HepG2 (cell line): ENCODE measurements around the gene SYNJ2. TPM values are rescaled to one million over a fixed set of nuclear protein-coding genes. Genes with fewer than 3 reads are reported as not detected.

ENCODE experiments used
- ARID3A ChIP-seq: IDR thresholded peaks from 2 replicates; pipeline ENCODE4 v1.6.1; 2012; ENCODE audit warnings: low read depth, low read length, improper control_type of control experiment
- BRD4 ChIP-seq: sonication (generic); formaldehyde crosslinking; IDR thresholded peaks from 2 replicates; pipeline ENCODE4 v1.4.0; 2020; ENCODE audit warnings: missing genetic modification reagents
- CAMTA2 ChIP-seq: sonication (generic); formaldehyde crosslinking; IDR thresholded peaks from 2 replicates; pipeline ENCODE4 v1.4.0; 2020; ENCODE audit warnings: mild to moderate bottlenecking, missing genetic modification reagents, borderline replicate concordance
- DR1 ChIP-seq: sonication (generic); formaldehyde crosslinking; IDR thresholded peaks from 2 replicates; pipeline ENCODE4 v1.8.0; 2021; ENCODE audit warnings: mild to moderate bottlenecking, missing genetic modification reagents, inconsistent platforms
- ETV5 ChIP-seq: IDR thresholded peaks from 2 replicates; pipeline ENCODE4 v1.6.1; 2018; ENCODE audit warnings: missing biosample characterization, missing genetic modification reagents, inconsistent platforms, borderline replicate concordance
- FOSL2 ChIP-seq: sonication (generic); formaldehyde crosslinking; IDR thresholded peaks from 2 replicates; pipeline ENCODE4 v1.4.0; 2020; ENCODE audit warnings: missing genetic modification reagents
- ISL2 ChIP-seq: sonication (generic); formaldehyde crosslinking; IDR thresholded peaks from 2 replicates; pipeline ENCODE4 v1.5.0; 2020; ENCODE audit warnings: missing genetic modification reagents
- MXD4 ChIP-seq: IDR thresholded peaks from 2 replicates; pipeline ENCODE4 v1.6.1; 2016; ENCODE audit warnings: mild to moderate bottlenecking, missing biosample characterization, missing genetic modification reagents
- NCOA1 ChIP-seq: sonication (generic); formaldehyde crosslinking; IDR thresholded peaks from 2 replicates; pipeline ENCODE4 v1.9.0; 2021; ENCODE audit warnings: missing genetic modification reagents
- NFATC3 ChIP-seq: sonication (generic); formaldehyde crosslinking; IDR thresholded peaks from 2 replicates; pipeline ENCODE4 v1.5.1; 2020; ENCODE audit warnings: mild to moderate bottlenecking, missing genetic modification reagents
- NR2F6 ChIP-seq, 2 experiments: IDR thresholded peaks; 2 replicates each; pipeline ENCODE4 v1.6.1; 2016; ENCODE audit warnings: antibody characterized with exemption in 1 of 2, mild to moderate bottlenecking in 1 of 2
- RBM22 ChIP-seq: fragments of 200-400 bp; formaldehyde crosslinking; optimal IDR thresholded peaks from 2 replicates; pipeline ENCODE3; 2017; ENCODE audit warnings: mild to moderate bottlenecking, low read length, moderate library complexity
- STAG1 ChIP-seq: sonication (generic); formaldehyde crosslinking; IDR thresholded peaks from 2 replicates; pipeline ENCODE4 v1.4.0; 2020; ENCODE audit warnings: missing genetic modification reagents
- TBL1XR1 ChIP-seq: fragments of 150-350 bp; IDR thresholded peaks from 2 replicates; pipeline ENCODE4 v1.6.1; 2014; ENCODE audit warnings: borderline replicate concordance, low read length; ENCODE audit not compliant: partially characterized antibody
- TGIF2 ChIP-seq: IDR thresholded peaks from 2 replicates; pipeline ENCODE4 v1.6.1; 2016; ENCODE audit warnings: control low read depth, missing compliant biosample characterization
- UBTF ChIP-seq: sonication (generic); formaldehyde crosslinking; IDR thresholded peaks from 2 replicates; pipeline ENCODE4 v1.4.0; 2020; ENCODE audit warnings: mild to moderate bottlenecking, missing genetic modification reagents
- ZBTB3 ChIP-seq: sonication (generic); formaldehyde crosslinking; IDR thresholded peaks from 2 replicates; pipeline ENCODE4 v1.4.0; 2020; ENCODE audit warnings: low read depth, mild to moderate bottlenecking, moderate library complexity, missing genetic modification reagents, borderline replicate concordance
- ZEB1 ChIP-seq: IDR thresholded peaks from 2 replicates; pipeline ENCODE4 v1.6.1; 2012; ENCODE audit warnings: mild to moderate bottlenecking, low read depth, inconsistent platforms; ENCODE audit not compliant: insufficient replicate concordance
- ZFX ChIP-seq: sonication (generic); formaldehyde crosslinking; IDR thresholded peaks from 2 replicates; pipeline ENCODE4 v1.4.0; 2020; ENCODE audit warnings: mild to moderate bottlenecking, low read depth, missing genetic modification reagents, moderate library complexity
- ZNF34 ChIP-seq: sonication (generic); formaldehyde crosslinking; IDR thresholded peaks from 2 replicates; pipeline ENCODE4 v1.4.0; 2020; ENCODE audit warnings: mild to moderate bottlenecking, missing genetic modification reagents, borderline replicate concordance
- ZNF362 ChIP-seq: sonication (generic); formaldehyde crosslinking; IDR thresholded peaks from 2 replicates; pipeline ENCODE4 v1.4.0; 2020; ENCODE audit warnings: missing genetic modification reagents, mild to moderate bottlenecking, borderline replicate concordance
- ZNF572 ChIP-seq: sonication (generic); formaldehyde crosslinking; IDR thresholded peaks from 2 replicates; pipeline ENCODE4 v1.5.1; 2020; ENCODE audit warnings: mild to moderate bottlenecking, missing genetic modification reagents
- ZNF652 ChIP-seq: IDR thresholded peaks from 2 replicates; pipeline ENCODE4 v1.6.1; 2016; ENCODE audit warnings: low read depth, borderline replicate concordance
- polyA plus RNA-seq, 8 experiments: library from polyadenylated mRNA; depleted of rRNA in 3 of 8; stranded (reverse) in 7 of 8; unstranded in 1 of 8; fragments of >200 nt; fragmentation: Illumina TruSeq in 4 of 8; extraction: Trizol in 4 of 8; gene quantifications; 2 replicates each; pipeline versions ENCODE4 v1.2.1 to v1.2.3, GENCODE V29; 2011 to 2016; ENCODE audit warnings: low read depth in 4 of 8, missing spikeins in 1 of 8, mixed read lengths in 1 of 8; ENCODE audit not compliant: insufficient read depth in 1 of 8
- total RNA-seq, 5 experiments: library from RNA; depleted of rRNA; stranded (reverse); fragments of >200 nt; fragmentation: Illumina TruSeq; extraction: Trizol; gene quantifications; 2 replicates each; pipeline ENCODE4 v1.2.3, GENCODE V29; 2016; ENCODE audit warnings: low read depth in 1 of 5
- TF ChIP-seq, protein P1 (sequence below): sonication (generic); formaldehyde crosslinking; IDR thresholded peaks from 2 replicates; pipeline ENCODE4 v1.9.0; 2022; ENCODE audit warnings: missing genetic modification reagents, mild to moderate bottlenecking, borderline replicate concordance

SYNJ2 gene
- total and polyA plus RNA-seq, 2 of the 13 experiments (the other 11 are each of a cell fraction or from before 2014, with no cell fraction given), result 39.1 to 57.6 TPM

- TF ChIP-seq, protein P1, sequence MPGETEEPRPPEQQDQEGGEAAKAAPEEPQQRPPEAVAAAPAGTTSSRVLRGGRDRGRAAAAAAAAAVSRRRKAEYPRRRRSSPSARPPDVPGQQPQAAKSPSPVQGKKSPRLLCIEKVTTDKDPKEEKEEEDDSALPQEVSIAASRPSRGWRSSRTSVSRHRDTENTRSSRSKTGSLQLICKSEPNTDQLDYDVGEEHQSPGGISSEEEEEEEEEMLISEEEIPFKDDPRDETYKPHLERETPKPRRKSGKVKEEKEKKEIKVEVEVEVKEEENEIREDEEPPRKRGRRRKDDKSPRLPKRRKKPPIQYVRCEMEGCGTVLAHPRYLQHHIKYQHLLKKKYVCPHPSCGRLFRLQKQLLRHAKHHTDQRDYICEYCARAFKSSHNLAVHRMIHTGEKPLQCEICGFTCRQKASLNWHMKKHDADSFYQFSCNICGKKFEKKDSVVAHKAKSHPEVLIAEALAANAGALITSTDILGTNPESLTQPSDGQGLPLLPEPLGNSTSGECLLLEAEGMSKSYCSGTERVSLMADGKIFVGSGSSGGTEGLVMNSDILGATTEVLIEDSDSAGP (CRISPR knock-in tag), result no peak; the same call in 1 of the 2 replicates
- TF ChIP-seq DR1 (CRISPR knock-in tag), result no peak
- TF ChIP-seq FOSL2 (CRISPR knock-in tag), result peak; percentile 59
- 0 out of 2 replicates have a peak, but pooled peaks have one; percentile 7 for TF ChIP-seq ISL2 (CRISPR knock-in tag)
- no peak for TF ChIP-seq ARID3A
- peak; percentile 98 for TF ChIP-seq STAG1 (CRISPR knock-in tag)
- peak; percentile 4 for TF ChIP-seq ZEB1
- TF ChIP-seq ZBTB3 (CRISPR knock-in tag), result no peak
- TF ChIP-seq ZNF34, result no peak
- TF ChIP-seq NCOA1, result no peak
- no peak for TF ChIP-seq BRD4 (CRISPR knock-in tag)
- TF ChIP-seq ZNF362 (CRISPR knock-in tag), result peak; percentile 28; the same call in 1 of the 2 replicates
- TF ChIP-seq MXD4 (CRISPR knock-in tag), result no peak
- no peak for TF ChIP-seq ETV5 (CRISPR knock-in tag)
- 0 out of 2 replicates have a peak, but pooled peaks have one; percentile 22 for TF ChIP-seq ZNF652 (CRISPR knock-in tag)
- peak; percentile 55; the same call in 1 of the 2 replicates for TF ChIP-seq ZNF572 (CRISPR knock-in tag)
- TF ChIP-seq UBTF (CRISPR knock-in tag), result no peak
- TF ChIP-seq NFATC3 (CRISPR knock-in tag), result no peak
- TF ChIP-seq ZFX (CRISPR knock-in tag), result 0 out of 2 replicates have a peak, but pooled peaks have one; percentile 36
- TF ChIP-seq TBL1XR1, result peak; percentile 27
- peak; percentile 70; the same call in 1 of the 2 replicates for TF ChIP-seq TGIF2 (CRISPR knock-in tag)
- TF ChIP-seq RBM22, result peak; percentile 73
- TF ChIP-seq NR2F6 (IDR thresholded peaks at IDR 0.05), result no peak
- TF ChIP-seq NR2F6 (CRISPR knock-in tag; IDR thresholded peaks at IDR 0.05), result no peak
- no peak for TF ChIP-seq CAMTA2 (CRISPR knock-in tag)
These were observed 90.5 kb downstream of the SYNJ2 start (continued) for GRCh38 chr6:158072083-158072721.
